Upper lobe of left lung (tissue), 4 donors: Measurements from ENCODE around the gene ADGRD1.

ENCODE experiments used
- CTCF ChIP-seq, 6 experiments: fragments of 450-650 bp in 4 of 6; fragments of 200-600 bp in 2 of 6; sonication (generic) in 2 of 6; IDR thresholded peaks; one replicate each; pipeline ENCODE4 v1.5.1; 2016 to 2019; ENCODE audit warnings: antibody characterized with exemption in 6 of 6
- POLR2A ChIP-seq, 4 donors: fragments of 450-650 bp; IDR thresholded peaks; one replicate each; pipeline ENCODE4 v1.5.1; 2016 to 2017; ENCODE audit warnings: antibody characterized with exemption in 4 of 4, mild to moderate bottlenecking in 2 of 4

GRCh38 chr12:130929363-130929762, 24.3 kb upstream of the ADGRD1 start:
- TF ChIP-seq POLR2A (IDR thresholded peaks at IDR 0.05) (no peak), CTCF (IDR thresholded peaks at IDR 0.05) (no peak)
